Body of pancreas (tissue), 4 donors: Measurements from ENCODE around the gene GMDS.

Source experiments
- CTCF ChIP-seq, 7 experiments: fragments of 450-650 bp in 4 of 7; fragments of 200-600 bp in 3 of 7; sonication (generic) in 3 of 7; IDR thresholded peaks; one replicate each; pipeline ENCODE4 v1.5.1; 2016 to 2019; ENCODE audit warnings: antibody characterized with exemption in 7 of 7
- POLR2A ChIP-seq, 3 donors: fragments of 450-650 bp; IDR thresholded peaks; one replicate each; pipeline ENCODE4 v1.6.1; 2016; ENCODE audit warnings: antibody characterized with exemption in 3 of 3, mild to moderate bottlenecking in 2 of 3

DNA sequence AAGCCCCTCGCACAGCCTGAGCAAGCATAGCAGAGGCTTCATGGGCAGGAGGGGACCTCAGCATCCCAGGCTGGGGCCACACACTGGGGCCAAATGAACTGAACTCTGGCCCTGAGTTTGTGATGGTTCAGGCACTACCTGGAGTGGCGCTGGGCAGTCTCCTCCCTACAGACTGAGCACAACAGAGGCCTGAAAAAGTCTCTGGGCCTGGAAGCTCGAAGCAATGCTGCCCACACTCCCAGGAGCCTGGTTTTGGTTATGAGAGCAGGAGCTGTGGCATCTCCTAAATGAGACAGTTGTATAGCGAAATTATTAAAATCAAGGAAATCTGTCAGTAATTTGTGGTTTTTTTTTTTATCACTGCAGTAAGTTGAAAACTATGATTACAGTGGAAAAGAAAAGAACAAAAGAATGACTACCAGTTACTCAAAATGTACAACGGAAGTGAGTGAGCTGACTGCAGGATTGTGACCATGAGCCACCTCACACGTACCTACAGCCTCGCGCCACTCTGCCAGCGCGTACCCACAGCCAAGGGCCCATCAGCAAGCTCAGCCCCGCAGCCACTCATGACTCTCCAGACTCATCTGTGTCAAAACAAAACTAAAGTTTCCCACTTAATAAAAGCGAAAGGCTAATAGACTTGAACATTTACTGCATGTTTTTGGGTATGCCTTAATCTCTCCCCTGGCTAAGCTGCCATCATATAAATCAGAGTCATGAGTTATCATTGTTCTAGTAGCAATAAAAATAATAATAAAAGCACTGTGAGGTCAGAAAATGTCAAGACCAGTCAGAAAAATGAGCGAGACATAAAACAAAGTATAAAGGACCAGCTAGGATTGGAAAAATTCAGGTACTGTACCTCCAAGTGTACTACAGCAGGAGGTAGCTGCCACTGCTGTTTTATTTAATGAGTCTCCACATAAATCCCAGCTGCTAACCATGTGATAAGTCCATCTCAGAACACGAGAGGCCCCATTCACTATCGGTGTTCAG lies 458.7 kb downstream of the GMDS start:
- no peak for TF ChIP-seq CTCF (IDR thresholded peaks at IDR 0.05)
- TF ChIP-seq POLR2A (IDR thresholded peaks at IDR 0.05) = no peak
